Measurements from ENCODE around the gene FHOD3.

GRCh38 chr18:36352384-36352783 lies 54.9 kb downstream of the FHOD3 start:
- TF ChIP-seq POLR2AphosphoS5 (IDR thresholded peaks at IDR 0.05; ENCODE audit: low read depth, low read length) (no peak), REST (IDR thresholded peaks at IDR 0.05; ENCODE audit: insufficient read depth in 1 of 2, low read depth in 2 of 2, low read length in 2 of 2) (no peak), TAF1 (IDR thresholded peaks at IDR 0.05; ENCODE audit: borderline replicate concordance, insufficient read depth, low read length) (no peak), SIN3A (IDR thresholded peaks at IDR 0.05; ENCODE audit: borderline replicate concordance, insufficient read depth, low read length) (no peak)

Measured in PFSK-1 (cell line).